Glutamatergic neuron (in vitro differentiated cells): ENCODE measurements around the gene SLC22A7. TPM values are rescaled to one million over a fixed set of nuclear protein-coding genes. Genes with fewer than 3 reads are reported as not detected.

Experiments
- DNase-seq: peaks from one replicate; pipeline ENCODE4 v3.0.0; 2022
- H3K27ac Mint-ChIP-seq: one replicate; pipeline ENCODE4 v1.8.0; 2020; ENCODE audit warnings: mild to moderate bottlenecking, mixed read lengths, inconsistent platforms; ENCODE audit not compliant: unreplicated experiment
- H3K27me3 Mint-ChIP-seq: one replicate; pipeline ENCODE4 v1.8.0; 2020; ENCODE audit warnings: mild to moderate bottlenecking, moderate library complexity, mixed read lengths, inconsistent platforms; ENCODE audit not compliant: unreplicated experiment
- H3K36me3 Mint-ChIP-seq: one replicate; pipeline ENCODE4 v1.8.0; 2020; ENCODE audit warnings: mild to moderate bottlenecking, mixed read lengths, inconsistent platforms; ENCODE audit not compliant: unreplicated experiment
- H3K4me1 Mint-ChIP-seq: one replicate; pipeline ENCODE4 v1.8.0; 2020; ENCODE audit warnings: mild to moderate bottlenecking, low read depth, mixed read lengths, inconsistent platforms; ENCODE audit not compliant: unreplicated experiment
- H3K4me3 Mint-ChIP-seq: one replicate; pipeline ENCODE4 v1.8.0; 2020; ENCODE audit warnings: mild to moderate bottlenecking, mixed read lengths, inconsistent platforms; ENCODE audit not compliant: unreplicated experiment
- H3K9me3 Mint-ChIP-seq: one replicate; pipeline ENCODE4 v1.8.0; 2020; ENCODE audit warnings: mild to moderate bottlenecking, moderate library complexity, mixed read lengths, inconsistent platforms; ENCODE audit not compliant: unreplicated experiment
- total RNA-seq: library from RNA; stranded (reverse); fragmentation: NEBNext Ultra II Directional; extraction: Animal tissue kit (Norgen Biotek cat#: 25700); gene quantifications from one replicate; pipeline ENCODE4 v1.2.1, GENCODE V29; 2021; ENCODE audit not compliant: unreplicated experiment
- TF ChIP-seq, protein P1 (sequence below): fragments of 200-600 bp; sonication (generic); IDR thresholded peaks from one replicate; pipeline ENCODE4 v1.5.0; 2021; ENCODE audit not compliant: partially characterized antibody, unreplicated experiment

The SLC22A7 gene
- total RNA-seq, 1 donor from 2014 or later, result 0.34 TPM

DNA sequence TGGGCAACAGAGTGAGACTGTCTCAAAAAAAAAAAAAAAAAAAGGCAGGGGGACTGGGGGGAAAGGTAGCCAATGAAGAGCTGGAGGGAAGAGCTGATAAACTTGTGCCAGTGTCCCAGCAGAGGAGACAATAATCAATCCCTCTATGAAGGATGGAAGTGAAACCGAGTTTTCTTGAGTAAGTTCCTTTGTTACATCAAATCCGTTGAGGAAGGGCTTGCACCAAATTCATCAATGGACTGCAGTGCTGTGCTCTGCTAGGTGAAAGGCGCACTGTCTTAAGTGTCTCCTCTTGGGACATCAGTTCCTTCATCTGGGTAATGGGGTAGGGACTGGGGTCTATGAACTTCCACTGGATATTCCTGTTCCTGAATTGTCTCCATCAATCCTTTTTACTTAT is 13.6 kb downstream of the SLC22A7 start:
- TF ChIP-seq, protein P1, sequence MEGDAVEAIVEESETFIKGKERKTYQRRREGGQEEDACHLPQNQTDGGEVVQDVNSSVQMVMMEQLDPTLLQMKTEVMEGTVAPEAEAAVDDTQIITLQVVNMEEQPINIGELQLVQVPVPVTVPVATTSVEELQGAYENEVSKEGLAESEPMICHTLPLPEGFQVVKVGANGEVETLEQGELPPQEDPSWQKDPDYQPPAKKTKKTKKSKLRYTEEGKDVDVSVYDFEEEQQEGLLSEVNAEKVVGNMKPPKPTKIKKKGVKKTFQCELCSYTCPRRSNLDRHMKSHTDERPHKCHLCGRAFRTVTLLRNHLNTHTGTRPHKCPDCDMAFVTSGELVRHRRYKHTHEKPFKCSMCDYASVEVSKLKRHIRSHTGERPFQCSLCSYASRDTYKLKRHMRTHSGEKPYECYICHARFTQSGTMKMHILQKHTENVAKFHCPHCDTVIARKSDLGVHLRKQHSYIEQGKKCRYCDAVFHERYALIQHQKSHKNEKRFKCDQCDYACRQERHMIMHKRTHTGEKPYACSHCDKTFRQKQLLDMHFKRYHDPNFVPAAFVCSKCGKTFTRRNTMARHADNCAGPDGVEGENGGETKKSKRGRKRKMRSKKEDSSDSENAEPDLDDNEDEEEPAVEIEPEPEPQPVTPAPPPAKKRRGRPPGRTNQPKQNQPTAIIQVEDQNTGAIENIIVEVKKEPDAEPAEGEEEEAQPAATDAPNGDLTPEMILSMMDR, result no peak
- Mint-ChIP-seq H3K36me3 (no peaks in the 10 kb centered on the region), H3K4me3 (no peak overlapping the region), H3K4me1 (no peaks in the 10 kb centered on the region), H3K27me3 (peaks cover 3% of the 10 kb centered on the region), H3K27ac (no peak overlapping the region), H3K9me3 (no peaks in the 10 kb centered on the region)
- no peak for DNase-seq

DNA sequence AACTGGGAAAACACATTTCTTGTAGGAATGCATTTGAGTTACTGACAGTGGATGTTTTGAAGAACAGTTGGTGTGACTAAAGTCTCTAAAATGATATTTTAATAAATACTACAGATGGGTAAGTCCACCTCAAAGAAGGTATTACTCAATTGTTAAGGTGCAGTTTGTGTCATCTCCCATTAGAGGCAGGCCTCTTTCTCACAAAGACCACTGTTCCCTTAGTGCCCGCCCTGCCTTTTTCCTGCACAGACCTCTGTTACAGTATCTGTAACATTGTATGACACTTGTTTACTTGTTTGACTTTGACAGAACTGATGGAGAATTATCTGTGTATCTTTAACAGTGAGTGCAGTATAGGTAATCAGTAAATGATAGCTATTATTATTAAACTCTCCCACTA is 15.8 kb downstream of the SLC22A7 start:
- Mint-ChIP-seq H3K27ac (no peak overlapping the region), H3K9me3 (no peaks in the 10 kb centered on the region), H3K36me3 (no peaks in the 10 kb centered on the region), H3K4me3 (no peak overlapping the region), H3K27me3 (no peaks in the 10 kb centered on the region), H3K4me1 (no peaks in the 10 kb centered on the region)
- DNase-seq, result no peak
- TF ChIP-seq, protein P1, result no peak

DNA sequence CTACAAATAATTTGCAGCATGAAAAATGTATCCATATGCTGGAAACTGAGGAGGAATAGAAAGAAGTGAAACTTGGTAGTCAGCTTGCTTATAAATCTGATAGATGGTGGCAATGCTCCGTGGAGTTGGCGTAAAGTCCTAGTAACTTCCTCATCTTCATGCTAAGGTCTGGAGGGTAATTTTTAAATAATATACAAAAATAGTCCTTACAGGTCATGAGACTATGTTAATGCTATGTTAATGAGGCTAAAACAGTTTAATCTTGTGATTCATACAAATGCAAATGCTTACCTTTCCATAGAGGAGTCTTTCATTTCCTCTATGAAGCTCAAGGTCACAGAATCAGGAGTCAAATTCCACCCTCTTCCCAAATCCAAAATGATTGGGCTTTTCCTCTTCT is 20.0 kb downstream of the SLC22A7 start:
- no peaks in the 10 kb centered on the region for H3K36me3 Mint-ChIP-seq
- DNase-seq, result no peak
- H3K4me3 Mint-ChIP-seq, result no peak overlapping the region
- no peaks in the 10 kb centered on the region for H3K9me3 Mint-ChIP-seq
- H3K27ac Mint-ChIP-seq, result no peak overlapping the region
- H3K4me1 Mint-ChIP-seq, result no peaks in the 10 kb centered on the region
- no peaks in the 10 kb centered on the region for H3K27me3 Mint-ChIP-seq
- TF ChIP-seq, protein P1, result no peak

DNA sequence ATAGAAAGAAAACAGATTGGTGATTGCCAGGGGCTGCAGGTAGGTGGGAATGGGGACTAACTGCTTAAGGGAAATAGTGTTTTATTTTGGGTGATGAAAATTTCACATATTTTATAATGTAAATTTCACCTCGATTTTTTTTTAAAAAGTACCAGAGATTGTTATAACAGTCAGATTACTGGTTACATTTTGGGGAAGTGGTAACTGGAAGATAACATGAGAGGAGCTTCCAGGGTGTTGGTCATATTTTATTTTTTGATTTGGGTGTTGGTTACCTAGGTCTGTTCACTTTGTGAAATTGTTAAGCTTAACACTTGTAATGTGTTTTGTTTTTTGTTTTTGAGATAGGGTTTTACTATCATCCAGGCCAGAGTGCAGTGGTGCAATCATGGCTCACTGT is 27.8 kb downstream of the SLC22A7 start:
- Mint-ChIP-seq H3K27me3 (no peaks in the 10 kb centered on the region), H3K9me3 (peaks cover 2% of the 10 kb centered on the region), H3K4me3 (no peak overlapping the region), H3K27ac (no peak overlapping the region), H3K4me1 (no peaks in the 10 kb centered on the region), H3K36me3 (no peaks in the 10 kb centered on the region)
- no peak for DNase-seq
- TF ChIP-seq, protein P1, result no peak

DNA sequence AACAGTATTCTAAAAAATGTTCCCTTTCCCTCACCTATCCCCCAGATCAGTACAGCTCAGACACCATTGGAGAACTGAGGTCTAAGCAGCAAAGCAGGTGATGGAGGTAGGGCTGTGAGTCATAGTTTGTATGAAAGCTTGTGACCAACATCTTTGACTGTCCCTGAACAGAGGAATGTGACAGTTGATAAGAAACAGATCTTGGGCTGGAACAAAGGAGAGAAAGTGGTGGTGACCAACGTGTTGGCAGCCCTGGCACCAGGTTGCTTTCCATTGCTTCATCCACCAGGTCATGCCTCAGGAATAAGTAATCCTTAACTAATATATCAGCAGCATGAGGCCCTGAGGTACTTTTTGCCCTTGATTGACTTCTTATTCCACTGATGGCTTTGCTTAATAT is 30.5 kb downstream of the SLC22A7 start:
- no peak for DNase-seq
- H3K9me3 Mint-ChIP-seq, result peaks cover 2% of the 10 kb centered on the region
- H3K27ac Mint-ChIP-seq, result no peak overlapping the region
- TF ChIP-seq, protein P1, result no peak
- no peaks in the 10 kb centered on the region for H3K4me1 Mint-ChIP-seq
- H3K4me3 Mint-ChIP-seq, result no peak overlapping the region
- no peaks in the 10 kb centered on the region for H3K36me3 Mint-ChIP-seq
- H3K27me3 Mint-ChIP-seq, result peaks cover 1% of the 10 kb centered on the region
